ENCODE measurements around the gene PHACTR1. TPM values are rescaled to one million over a fixed set of nuclear protein-coding genes. Genes with fewer than 3 reads are reported as not detected.

The PHACTR1 gene
- polyA plus RNA-seq, 2 of the 4 experiments (the other 2 are of a cell fraction) = not detected

GRCh38 chr6:13304580-13305260 is 588.2 kb downstream of the PHACTR1 start (continued):
- TF ChIP-seq CTCF (IDR thresholded peaks at IDR 0.05) (no peak), PBX3 (IDR thresholded peaks at IDR 0.05) (no peak), HOXB5 (CRISPR knock-in tag; IDR thresholded peaks at IDR 0.05) (no peak)

GRCh38 chr6:13305288-13305687 is 588.7 kb downstream of the PHACTR1 start:
- H3K4me1 ChIP-seq = peaks cover 85% of the 10 kb centered on the region
- H3K4me2 ChIP-seq = no peak overlapping the region; the same call in 2 of the 3 replicates
- no peak for DNase-seq (ENCODE audit: low read depth in 1 of 2, low spot score in 1 of 2)
- CTCF ChIA-PET = interaction anchor here (1.8 kb wide), 1 partner anchor 26 kb away, joined by 5 read pairs; no protein-coding TSS in a partner anchor
- POLR2A ChIA-PET = no interaction called here
- H3K9me3 ChIP-seq = no peaks in the 10 kb centered on the region
- no peak for FAIRE-seq
- peak overlapping the region; percentile 87 to 94 for H3K27ac ChIP-seq
- TF ChIP-seq, protein P1, sequence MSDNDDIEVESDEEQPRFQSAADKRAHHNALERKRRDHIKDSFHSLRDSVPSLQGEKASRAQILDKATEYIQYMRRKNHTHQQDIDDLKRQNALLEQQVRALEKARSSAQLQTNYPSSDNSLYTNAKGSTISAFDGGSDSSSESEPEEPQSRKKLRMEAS (IDR thresholded peaks at IDR 0.05) = no peak
- TF ChIP-seq RFX5 (IDR thresholded peaks at IDR 0.05) = no peak
- TF ChIP-seq, protein P2, sequence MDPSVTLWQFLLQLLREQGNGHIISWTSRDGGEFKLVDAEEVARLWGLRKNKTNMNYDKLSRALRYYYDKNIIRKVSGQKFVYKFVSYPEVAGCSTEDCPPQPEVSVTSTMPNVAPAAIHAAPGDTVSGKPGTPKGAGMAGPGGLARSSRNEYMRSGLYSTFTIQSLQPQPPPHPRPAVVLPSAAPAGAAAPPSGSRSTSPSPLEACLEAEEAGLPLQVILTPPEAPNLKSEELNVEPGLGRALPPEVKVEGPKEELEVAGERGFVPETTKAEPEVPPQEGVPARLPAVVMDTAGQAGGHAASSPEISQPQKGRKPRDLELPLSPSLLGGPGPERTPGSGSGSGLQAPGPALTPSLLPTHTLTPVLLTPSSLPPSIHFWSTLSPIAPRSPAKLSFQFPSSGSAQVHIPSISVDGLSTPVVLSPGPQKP (IDR thresholded peaks at IDR 0.05; ENCODE audit: low read depth, low read length) = no peak
- TF ChIP-seq BHLHE40 (IDR thresholded peaks at IDR 0.05; ENCODE audit: low read depth, low read length) = no peak
- no peak for TF ChIP-seq EHF (CRISPR knock-in tag; IDR thresholded peaks at IDR 0.05)
- no peak for TF ChIP-seq ZFP36 (IDR thresholded peaks at IDR 0.05; ENCODE audit: borderline replicate concordance, partially characterized antibody)
- no peak for TF ChIP-seq CBX8 (IDR thresholded peaks at IDR 0.05)
- TF ChIP-seq EP300 (IDR thresholded peaks at IDR 0.05) = no peak
- TF ChIP-seq CBX2 (IDR thresholded peaks at IDR 0.05; ENCODE audit: borderline replicate concordance, low read depth) = no peak
- TF ChIP-seq SMC3 (IDR thresholded peaks at IDR 0.05) = no peak
- no peak overlapping the region for H3K4me3 ChIP-seq
- 91% methylated on average over 4 of the region's 4 CpGs for WGBS (ENCODE audit: missing lambda C conversion rate)
- no peak for ATAC-seq

DNA sequence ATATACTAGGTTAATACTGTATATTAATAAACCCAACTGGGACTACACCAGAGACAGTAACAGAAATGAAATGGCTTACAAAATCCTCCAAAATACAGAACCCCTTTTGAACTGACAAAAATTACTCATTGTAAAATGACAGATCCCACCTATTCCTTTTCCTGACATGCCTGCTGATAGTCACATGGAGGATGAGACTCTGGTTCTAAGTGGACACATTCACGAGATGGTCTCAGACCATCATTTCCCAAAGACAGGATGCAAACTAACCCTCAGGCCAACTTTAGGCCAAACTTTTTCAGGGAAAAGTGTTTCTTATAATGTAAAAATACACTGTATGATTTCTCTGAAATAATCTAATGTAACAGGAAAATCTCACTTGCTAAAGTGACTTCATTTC is 589.2 kb downstream of the PHACTR1 start:
- ATAC-seq (no peak), DNase-seq (ENCODE audit: low read depth in 1 of 2, low spot score in 1 of 2) (no peak), FAIRE-seq (no peak)
- Histone ChIP-seq H3K4me3 (no peak overlapping the region), H3K9me3 (no peaks in the 10 kb centered on the region), H3K4me2 (no peak overlapping the region), H3K4me1 (peaks cover 87% of the 10 kb centered on the region), H3K27ac (peak overlapping the region; percentile 87 to 94)
- CTCF ChIA-PET = no interaction called here
- POLR2A ChIA-PET = no interaction called here
- WGBS (ENCODE audit: missing lambda C conversion rate) = 95% methylated on average over 1 of the region's 1 CpG
- TF ChIP-seq MYC (IDR thresholded peaks at IDR 0.05; ENCODE audit: borderline replicate concordance, low read length) = no peak
- TF ChIP-seq, protein P2 (IDR thresholded peaks at IDR 0.05; ENCODE audit: low read depth, low read length) = no peak
- no peak for TF ChIP-seq JUN (IDR thresholded peaks at IDR 0.05)
- TF ChIP-seq BHLHE40 (IDR thresholded peaks at IDR 0.05; ENCODE audit: low read depth, low read length) = no peak
- no peak for TF ChIP-seq POLR2AphosphoS2 (conservative IDR thresholded peaks at IDR 0.05; ENCODE audit: low read length)
- TF ChIP-seq USF2 (IDR thresholded peaks at IDR 0.05) = no peak
- TF ChIP-seq TP53 (CRISPR knock-in tag; IDR thresholded peaks at IDR 0.05) = no peak
- no peak for TF ChIP-seq PHF8 (IDR thresholded peaks at IDR 0.05; ENCODE audit: borderline replicate concordance, low read depth)
- no peak for TF ChIP-seq CTCF (IDR thresholded peaks at IDR 0.05)
- TF ChIP-seq, protein P3, sequence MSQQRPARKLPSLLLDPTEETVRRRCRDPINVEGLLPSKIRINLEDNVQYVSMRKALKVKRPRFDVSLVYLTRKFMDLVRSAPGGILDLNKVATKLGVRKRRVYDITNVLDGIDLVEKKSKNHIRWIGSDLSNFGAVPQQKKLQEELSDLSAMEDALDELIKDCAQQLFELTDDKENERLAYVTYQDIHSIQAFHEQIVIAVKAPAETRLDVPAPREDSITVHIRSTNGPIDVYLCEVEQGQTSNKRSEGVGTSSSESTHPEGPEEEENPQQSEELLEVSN (IDR thresholded peaks at IDR 0.05; ENCODE audit: borderline replicate concordance, low read depth) = no peak
- TF ChIP-seq HOXB13 (CRISPR knock-in tag; IDR thresholded peaks at IDR 0.05; ENCODE audit: low read depth) = no peak
- TF ChIP-seq BCL3 (IDR thresholded peaks at IDR 0.05) = no peak
- no peak for TF ChIP-seq NR3C1 (IDR thresholded peaks at IDR 0.05)
- no peak for TF ChIP-seq ZSCAN20 (CRISPR knock-in tag; IDR thresholded peaks at IDR 0.05)

Data from A549 (cell line).